GM19397 (cell line): Measurements from ENCODE around the gene KLLN.
A peak's percentile ranks its signal among the peaks of the same experiment; 100 is the strongest.
"Not testable (repeated sequence)": the region's sequence is repeated elsewhere in the genome, so short reads cannot be mapped to it uniquely, and the experiment has no call there.

Source experiments
- ATAC-seq: cut with Tn5 transposase; IDR thresholded peaks from one replicate; pipeline ENCODE4 v1.9.1; 2021; ENCODE audit warnings: mild to moderate bottlenecking, moderate library complexity; ENCODE audit not compliant: unreplicated experiment

Gene KLLN, protein sequence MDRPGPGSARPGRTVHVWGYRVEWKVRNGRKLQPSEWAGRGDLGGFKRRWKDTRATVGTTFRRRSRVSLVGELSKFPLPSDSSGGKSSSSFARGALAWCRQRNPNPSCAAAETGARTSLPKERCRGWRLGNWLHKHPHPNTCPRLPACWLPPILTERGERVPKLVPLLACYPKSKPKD

DNA sequence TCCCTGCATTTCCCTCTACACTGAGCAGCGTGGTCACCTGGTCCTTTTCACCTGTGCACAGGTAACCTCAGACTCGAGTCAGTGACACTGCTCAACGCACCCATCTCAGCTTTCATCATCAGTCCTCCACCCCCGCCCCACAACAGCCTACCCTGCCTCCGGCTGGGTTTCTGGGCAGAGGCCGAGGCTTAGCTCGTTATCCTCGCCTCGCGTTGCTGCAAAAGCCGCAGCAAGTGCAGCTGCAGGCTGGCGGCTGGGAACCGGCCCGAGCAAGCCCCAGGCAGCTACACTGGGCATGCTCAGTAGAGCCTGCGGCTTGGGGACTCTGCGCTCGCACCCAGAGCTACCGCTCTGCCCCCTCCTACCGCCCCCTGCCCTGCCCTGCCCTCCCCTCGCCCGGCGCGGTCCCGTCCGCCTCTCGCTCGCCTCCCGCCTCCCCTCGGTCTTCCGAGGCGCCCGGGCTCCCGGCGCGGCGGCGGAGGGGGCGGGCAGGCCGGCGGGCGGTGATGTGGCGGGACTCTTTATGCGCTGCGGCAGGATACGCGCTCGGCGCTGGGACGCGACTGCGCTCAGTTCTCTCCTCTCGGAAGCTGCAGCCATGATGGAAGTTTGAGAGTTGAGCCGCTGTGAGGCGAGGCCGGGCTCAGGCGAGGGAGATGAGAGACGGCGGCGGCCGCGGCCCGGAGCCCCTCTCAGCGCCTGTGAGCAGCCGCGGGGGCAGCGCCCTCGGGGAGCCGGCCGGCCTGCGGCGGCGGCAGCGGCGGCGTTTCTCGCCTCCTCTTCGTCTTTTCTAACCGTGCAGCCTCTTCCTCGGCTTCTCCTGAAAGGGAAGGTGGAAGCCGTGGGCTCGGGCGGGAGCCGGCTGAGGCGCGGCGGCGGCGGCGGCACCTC, at the start of gene KLLN, which contains the start of gene PTEN:
KLLN (minus strand) TSS at position 481 of the 891 bp plus-strand sequence. CDS start 1,046 bp downstream, outside the sequence.
PTEN (plus strand) TSS at position 573 of the 891 bp plus-strand sequence. CDS start 845 bp downstream, outside the sequence.
- ATAC-seq = peak; percentile 37

DNA sequence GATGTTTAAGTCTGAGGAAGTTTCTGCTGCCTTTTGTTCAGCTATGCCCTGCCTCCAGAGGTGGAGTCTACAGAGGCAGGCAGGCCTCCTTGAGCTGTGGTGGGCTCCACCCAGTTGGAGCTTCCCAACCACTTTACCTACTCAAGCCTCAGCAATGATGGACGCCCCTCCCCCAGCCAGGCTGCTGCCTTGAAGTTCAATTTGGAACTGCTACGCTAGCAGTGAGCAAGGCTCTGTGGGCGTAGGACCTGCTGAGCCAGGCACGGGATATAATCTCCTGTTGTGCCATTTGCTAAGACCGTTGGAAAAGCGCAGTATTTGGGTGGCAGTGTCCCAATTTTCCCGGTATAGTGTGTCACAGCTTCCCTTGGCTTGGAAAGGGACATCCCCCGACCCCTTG, 40.1 kb upstream of the KLLN start:
- not testable (repeated sequence) for ATAC-seq

DNA sequence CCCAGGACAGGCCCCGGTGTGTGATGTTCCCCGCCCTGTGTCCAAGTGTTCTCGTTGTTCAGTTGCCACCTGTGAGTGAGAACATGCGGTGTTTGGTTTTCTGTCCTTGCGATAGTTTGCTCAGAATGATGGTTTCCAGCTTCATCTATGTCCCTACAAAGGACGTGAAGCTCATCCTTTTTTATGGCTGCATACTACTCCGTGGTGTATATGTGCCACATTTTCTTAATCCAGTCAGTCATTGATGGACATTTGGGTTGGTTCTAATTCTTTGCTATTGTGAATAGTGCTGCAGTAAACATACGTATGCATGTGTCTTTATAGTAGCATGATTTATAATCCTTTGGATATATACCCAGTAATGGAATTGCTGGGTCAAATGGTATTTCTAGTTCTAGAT, 34.6 kb upstream of the KLLN start:
- ATAC-seq = not testable (repeated sequence)

DNA sequence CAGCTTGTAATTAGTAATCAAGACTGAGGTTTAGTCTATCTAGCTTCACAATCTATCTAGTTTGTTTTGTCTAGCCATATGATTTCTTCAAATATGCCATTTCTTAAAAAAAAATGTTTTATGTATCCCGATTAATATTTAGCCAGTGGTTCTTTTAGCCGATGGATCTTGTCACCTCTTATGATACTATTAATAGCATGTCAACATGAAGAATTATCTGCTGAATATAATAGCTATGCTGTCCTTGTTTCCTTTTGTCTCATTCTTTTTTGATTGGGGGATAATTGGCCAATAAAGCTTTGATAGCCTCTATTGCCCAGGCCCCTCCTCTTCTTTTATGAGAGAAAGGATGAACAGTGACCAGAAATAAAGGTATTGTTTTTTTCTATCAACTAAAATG, 32.9 kb upstream of the KLLN start:
- no peak for ATAC-seq

DNA sequence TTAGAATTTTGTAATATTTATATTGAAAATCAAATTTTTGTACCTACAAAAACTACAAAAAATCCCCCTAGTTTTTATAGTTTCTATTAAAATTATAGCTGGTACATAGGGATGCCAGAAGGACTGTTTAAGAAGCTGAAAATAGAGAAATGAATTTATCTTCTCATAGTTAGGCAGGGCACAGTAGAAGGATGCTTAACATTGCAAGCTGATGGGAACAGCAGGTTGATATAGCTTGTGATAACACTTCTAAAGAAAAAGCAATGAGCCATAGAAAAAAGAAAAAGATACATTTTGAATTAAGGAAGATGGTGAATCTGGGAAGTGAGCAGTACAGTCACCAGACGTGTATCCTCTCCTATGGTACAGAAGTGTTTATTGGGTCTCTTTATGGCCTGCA, 32.1 kb upstream of the KLLN start:
- ATAC-seq = no peak

DNA sequence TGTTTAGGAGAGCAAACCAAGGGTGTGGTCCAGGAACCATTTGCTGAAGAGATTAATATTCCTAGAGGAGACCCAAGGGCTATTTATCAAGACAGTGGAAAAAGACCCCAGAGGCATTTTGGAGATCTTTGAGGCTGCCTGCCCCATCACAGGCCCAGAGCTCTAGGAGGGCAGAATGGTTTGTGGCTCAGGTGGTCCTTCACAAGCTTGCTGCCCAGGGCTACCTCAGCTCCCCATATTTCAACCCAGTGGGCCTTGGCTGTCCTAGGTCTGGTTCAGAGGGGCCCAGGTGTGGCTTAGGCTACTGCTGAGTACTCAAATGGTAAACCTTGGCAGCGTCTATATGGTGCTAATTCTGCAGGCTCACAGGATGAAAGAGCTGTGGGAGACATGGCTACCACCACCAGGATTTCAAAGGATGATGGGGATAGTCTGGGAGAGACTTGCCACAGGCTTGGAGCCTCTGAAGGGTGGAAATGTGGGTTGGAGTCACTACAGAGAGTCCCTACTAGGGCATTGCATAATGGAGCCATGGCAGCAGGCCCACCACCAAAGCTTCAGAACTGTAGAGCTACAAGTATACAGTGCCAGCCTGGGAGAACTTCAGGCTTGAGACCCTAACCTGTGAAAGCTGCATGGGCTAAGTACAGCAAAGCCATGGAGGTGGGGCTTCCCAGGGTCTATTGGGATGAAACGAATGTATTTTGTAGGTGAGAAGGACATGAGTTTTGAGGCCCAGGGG, 24.4 kb upstream of the KLLN start:
- no peak for ATAC-seq

DNA sequence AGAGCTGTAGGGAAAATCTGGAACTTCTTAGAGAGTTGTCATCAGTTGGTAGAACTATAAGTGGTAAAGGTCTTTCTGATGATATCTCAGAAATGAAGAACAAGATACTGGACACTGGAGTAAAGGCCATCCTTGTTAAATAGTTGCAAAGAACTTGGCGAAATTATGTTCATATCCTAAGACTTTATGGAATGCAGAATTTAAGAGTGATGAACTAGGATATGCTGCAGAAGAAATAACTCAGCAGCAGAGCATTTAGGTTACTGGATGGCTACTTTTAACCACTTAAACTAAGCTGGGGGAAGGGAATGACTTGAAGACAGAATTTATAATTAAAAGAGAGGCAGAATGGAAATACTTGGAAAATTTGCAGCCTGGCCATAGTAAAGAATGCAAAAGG, 23.8 kb upstream of the KLLN start:
- ATAC-seq = no peak

DNA sequence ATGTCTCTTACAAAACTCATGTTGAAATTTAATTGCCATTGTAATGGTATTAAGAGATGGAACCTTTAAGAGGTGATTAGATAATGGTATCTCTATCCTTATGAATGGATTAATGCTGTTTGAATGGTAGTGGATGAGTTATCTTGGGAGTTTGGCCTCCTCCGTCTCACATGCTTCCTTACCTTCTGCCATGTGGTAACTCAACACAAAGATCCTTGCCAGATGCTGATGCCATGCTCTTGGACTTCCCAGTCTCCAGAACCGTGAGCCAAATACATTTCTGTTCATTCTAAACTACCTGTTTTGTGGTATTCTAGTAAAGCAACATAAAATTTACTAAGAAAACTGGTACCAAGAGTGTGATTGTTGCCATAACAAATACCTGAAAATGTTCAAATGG, 23.3 kb upstream of the KLLN start:
- ATAC-seq = no peak

DNA sequence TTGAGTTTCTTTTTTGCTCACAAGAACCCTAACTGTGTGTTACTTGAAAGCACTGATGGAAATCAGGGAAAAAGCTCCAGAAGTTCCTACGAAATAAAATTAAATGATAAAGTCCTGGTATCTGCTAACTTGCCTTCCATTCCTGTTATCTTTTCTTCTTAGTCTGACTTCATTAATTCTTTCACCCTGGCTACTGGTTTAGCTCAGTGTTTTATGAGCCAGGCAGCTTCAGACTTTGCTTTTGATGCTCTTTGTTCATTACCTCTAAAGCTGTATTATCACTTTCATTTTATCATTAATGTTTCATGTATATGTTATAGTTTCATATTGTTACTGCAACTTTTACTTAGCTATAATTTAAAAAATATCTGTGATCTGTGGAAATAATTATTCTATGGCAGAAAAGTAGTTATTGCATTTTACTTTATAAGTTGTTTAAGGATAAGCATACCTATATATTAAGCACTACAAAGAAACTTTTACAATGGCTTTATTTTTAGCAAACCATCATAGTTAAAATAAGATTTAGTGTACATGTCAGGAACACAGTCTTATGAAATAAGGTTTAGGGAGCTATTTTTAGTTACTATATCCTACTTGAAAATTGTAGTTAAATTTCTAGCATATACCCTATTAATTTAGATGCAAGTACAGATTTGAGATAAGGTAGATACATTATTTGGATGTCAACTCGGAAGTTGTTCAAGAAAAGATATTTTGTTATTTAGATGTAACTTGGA, 19.4 kb upstream of the KLLN start:
- ATAC-seq = no peak

DNA sequence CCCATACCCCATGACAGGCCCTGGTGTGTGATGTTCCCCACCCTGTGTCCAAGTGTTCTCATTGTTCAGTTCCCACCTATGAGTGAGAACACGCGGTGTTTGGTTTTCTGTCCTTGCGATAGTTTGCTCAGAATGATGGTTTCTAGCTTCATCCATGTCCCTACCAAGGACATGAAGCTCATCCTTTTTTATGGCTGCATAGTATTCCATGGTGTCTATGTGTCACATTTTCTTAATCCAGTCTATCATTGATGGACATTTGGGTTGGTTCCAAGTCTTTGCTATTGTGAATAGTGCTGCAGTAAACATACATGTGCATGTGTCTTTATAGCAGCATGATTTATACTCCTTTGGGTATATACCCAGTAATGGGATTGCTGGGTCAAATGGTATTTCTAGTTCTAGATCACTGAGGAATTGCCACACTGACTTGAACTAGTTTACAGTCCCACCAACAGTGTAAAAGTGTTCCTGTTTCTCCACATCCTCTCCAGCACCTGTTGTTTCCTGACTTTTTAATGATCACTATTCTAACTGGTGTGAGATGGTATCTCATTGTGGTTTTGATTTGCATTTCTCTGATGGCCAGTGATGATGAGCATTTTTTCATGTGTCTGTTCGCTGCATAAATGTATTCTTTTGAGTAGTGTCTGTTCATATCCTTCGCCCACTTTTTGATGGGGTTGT, 18.2 kb upstream of the KLLN start:
- not testable (repeated sequence) for ATAC-seq

DNA sequence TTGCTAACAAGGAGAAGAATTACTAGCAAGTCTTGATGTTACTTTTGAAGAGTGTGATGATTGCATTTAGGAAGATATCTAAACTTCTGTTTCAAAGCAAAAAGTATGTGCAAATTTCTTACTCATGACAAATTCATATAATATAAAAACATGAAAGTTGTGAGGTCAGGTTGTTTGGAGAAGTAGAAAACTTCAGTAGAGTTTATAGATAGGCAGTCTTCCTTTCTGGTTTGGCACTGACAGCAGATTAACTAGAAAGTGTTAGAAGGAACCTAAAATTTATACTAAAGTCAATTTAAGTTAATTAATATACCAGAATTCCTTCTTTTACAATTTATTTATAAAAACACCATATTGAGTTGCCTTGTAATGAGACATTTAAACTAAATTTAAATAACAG, 17.0 kb upstream of the KLLN start:
- no peak for ATAC-seq

DNA sequence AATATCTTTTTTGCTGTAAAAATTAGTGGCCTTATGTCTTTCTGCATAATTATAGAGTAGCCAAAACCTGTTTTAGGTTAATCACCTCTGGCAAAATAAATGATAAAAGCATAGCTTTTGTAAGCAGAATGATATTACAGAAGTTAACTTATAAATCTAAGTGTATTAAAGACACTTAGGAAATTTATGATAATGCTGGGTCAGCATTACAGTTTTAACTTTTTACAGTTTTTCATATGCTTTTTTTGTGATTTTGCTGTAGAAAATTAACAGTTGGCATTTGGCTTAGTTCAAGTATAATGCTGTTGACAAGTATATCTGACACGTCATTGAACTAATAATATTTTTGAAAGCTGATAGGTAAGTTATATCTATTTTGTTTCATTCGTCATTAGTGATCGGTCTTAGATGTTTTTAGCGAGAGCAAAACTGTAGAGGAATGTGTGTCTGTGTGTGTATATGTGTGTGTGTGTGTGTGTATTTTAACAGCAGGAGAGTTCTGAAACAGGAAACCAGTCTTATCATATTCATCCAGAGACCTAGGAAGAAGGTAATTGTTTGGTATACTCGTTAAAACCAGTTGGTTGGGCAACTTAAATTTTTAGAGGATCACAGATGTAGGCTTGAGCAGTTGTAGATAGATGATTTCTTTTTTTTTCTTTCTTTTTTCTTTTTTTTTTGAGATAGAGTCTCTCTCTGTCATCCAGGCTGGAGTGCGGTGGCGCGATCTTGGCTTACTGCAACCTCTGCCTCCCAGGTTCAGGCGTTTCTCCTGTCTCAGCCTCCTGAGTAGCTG, 15.5 kb upstream of the KLLN start:
- no peak for ATAC-seq

DNA sequence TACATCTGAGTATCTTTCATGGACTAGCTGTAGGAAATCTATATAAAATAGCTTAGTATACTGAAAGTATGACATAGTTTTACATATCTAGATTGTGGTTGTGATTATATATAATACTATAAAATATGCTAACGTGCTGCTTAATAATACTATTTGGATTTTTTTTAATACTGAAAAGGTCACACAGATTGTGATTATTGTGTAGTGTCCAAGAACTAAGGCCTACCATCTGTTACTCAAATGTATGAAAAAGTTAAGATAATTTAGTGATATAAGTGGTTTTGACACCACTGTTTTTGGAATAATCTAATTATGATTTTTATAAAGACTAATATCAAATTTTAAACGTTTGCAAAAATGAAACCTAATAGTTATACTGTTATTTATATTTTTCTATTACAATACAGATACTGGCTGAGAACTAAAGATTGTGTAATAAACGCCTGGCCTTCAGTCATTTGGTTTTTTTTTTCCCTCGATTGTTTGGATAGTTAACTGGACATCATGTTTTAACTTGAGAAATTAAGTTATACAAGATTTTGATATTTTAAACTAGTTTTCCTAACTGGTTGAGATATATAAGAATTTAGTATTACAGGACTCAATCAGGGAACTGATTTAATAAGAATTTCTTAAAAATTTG, 12.7 kb upstream of the KLLN start:
- no peak for ATAC-seq

DNA sequence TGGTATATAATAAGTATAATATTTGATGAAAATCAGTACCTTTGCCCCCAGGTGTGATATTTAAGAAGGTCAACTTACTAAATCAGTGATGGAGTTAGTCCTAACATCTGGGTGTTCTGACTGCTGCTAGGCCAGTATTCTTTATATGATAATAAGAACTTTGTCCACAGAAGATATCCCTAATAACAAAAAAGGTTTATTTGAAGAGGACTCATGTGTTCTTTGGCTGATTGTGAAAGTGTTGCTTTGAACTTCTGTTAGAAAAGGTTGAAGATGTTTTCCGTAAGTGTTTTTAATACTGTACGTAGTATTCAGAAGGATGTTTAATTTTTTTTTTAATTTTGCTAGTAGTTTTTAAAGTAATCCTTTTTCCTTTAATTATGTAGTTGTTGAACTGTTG, 10.3 kb upstream of the KLLN start:
- ATAC-seq = no peak

DNA sequence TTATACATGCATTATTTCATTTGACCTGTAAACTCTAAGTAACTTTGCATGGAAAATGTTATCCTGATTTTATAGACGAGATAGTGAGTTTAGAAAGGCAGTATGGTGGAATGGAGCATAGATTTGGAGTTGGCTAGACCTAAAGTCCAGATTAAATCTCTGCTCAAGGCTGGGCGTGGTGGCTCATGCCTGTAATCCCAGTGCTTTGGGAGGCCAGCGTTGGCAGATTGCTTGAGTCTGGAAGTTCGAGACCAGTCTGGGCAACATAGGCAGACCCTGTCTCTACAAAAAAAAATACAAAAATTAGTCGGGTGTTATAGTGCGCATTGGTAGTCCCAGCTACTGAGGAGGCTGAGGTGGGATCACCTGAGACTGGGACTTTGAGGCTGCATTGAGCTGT, 9.5 kb upstream of the KLLN start:
- ATAC-seq = no peak

DNA sequence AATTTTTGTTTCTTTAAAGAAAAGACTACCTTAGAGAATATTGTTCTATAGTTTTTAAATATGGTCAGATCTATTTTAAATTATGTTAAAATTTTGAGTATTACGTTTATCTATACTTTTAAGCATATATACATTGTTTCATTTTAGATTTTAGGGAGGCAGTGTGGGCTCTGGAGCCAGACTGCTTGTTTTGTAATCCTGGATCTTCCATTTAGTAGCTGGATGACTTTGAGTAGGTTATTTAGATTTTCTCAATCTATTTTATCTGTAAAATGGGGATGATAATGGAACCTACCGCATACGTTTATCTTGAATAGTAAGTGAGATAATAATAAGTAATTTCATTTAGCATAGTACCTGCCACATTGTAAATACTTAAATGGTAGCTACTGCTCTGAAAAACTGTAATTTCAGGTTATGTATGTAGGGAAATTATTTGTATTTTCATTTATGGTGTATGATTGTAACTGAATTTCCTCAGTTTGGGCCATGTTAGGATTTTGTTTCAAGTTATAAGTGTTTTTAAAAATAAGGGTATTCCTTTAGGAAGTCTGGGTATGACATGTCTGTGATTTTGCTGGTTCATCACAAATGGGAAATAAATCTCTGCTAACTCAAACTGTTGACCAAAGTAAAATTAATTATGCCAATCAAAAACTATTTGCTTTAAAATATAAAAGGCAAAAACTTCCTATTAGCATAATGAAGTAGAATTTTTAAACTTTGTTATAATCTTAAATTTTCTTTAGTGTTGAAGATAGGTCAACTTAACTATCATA, 6.6 kb upstream of the KLLN start:
- no peak for ATAC-seq

DNA sequence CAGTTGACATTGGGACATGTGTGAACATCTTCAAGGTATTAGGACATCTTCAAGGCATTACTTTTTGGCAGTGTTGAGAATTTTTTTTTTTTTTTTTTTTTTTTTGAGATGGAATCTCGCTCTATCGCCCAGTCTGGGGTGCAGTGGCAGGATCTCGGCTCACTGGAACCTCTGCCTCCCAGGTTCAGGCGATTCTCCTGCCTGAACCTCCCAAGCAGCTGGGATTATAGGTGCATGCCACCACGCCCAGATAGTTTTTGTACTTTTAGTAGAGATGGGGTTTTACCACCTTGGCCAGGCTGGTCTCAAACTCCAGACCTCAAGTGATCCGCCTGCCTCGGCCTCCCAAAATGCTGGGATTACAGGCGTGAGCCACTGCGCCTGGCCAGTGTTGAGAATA, 5.8 kb upstream of the KLLN start:
- not testable (repeated sequence) for ATAC-seq

DNA sequence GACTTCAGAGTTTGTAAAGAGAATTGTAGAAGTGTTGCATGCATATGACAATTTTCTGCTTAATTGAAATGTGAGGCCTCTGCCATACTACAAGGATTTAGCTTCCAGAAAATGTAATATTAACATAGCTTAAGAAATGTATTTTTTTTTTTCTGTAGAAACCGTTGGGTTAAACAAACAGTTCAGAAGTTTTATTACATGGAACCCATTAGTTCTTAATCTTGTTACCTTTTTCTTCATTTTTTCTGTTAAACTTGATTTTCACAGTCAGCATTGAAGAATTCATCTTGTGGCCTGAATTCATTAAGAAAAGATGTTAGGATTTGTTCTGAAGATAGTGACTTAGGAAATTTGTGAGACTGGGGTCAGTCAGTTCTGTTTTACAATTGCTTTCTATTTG, 4.9 kb upstream of the KLLN start:
- ATAC-seq = no peak
